ENCODE data around the gene LIPK. TPM values are rescaled to one million over a fixed set of nuclear protein-coding genes. Genes with fewer than 3 reads are reported as not detected.

Gene LIPK
- polyA plus RNA-seq, 1 of the 3 experiments (the other 2 are of a cell fraction) = not detected

DNA sequence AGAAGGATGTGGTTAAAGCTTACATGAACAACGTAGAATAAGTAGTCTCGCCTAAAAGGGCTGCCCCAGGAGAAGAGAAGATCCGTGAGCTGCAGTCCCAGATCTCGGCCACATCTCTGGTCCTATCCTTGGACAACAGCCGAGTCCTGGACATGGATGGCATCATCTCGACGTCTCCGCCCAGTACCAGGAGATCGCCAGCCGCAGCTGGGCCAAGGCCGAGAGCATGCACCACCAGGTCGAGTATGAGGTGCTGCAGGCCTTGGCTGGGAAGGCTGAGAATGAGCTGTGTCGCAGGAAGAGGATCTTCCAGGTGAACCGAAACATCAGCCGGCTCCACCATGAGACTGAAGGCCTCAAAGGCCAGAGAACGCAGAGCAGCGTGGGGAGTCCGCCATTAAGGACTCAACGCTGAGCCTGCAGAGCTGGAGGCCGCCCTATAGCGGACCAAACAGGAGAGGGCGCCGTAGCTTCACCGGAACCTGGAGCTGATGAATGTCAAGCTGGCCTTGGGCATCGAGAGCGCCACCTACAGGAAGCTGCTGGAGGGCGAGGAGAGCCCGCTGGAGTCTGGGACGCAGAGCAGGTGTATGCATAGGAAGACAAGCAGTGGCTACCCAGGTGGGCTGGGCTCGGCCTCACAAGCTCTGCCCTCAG lies 22.2 kb downstream of the LIPK start:
- H3K36me3 ChIP-seq (replicated peaks in 1 of 2; ENCODE audit: control insufficient read depth in 1 of 2, insufficient read depth in 2 of 2, low read length in 1 of 2) = no peaks in the 10 kb centered on the region
- no peak for DNase-seq
- no peaks in the 10 kb centered on the region for H3K9me2 ChIP-seq
- no peaks in the 10 kb centered on the region for H3F3A ChIP-seq (replicated peaks; ENCODE audit: insufficient read depth)
- no peak overlapping the region for H3K27ac ChIP-seq (ENCODE audit: low read depth in 2 of 2, low read length in 1 of 2)
- H2AFZ ChIP-seq (ENCODE audit: low read depth) = no peak overlapping the region
- no peaks in the 10 kb centered on the region for H3K79me2 ChIP-seq (ENCODE audit: insufficient read depth)
- peaks cover 0 to 5% of the 10 kb centered on the region in 2 experiments; a peak in 1 of 4 replicates for H3K4me1 ChIP-seq (ENCODE audit: control insufficient read depth in 1 of 2, insufficient read depth in 2 of 2, low read depth in 1 of 2, low read length in 1 of 2)
- no peak overlapping the region for H3K9ac ChIP-seq
- H3K27me3 ChIP-seq (ENCODE audit: insufficient read depth) = no peaks in the 10 kb centered on the region
- no peaks in the 10 kb centered on the region for H4K20me1 ChIP-seq (ENCODE audit: insufficient read depth)
- H3K9me3 ChIP-seq = no peaks in the 10 kb centered on the region
- H3K4me3 ChIP-seq (ENCODE audit: low read depth in 2 of 2, low read length in 1 of 2) = no peak overlapping the region
- CTCF ChIA-PET = interaction anchor here (0.6 to 1.7 kb wide), 10 partner anchors 9 to 163 kb away, joined by 3 to 7 read pairs (median 4); no protein-coding TSS in a partner anchor
- H3K4me2 ChIP-seq = no peak overlapping the region
- POLR2A ChIA-PET = no interaction called here
- no peak for TF ChIP-seq RXRA (IDR thresholded peaks at IDR 0.05; ENCODE audit: borderline replicate concordance, low read depth)
- TF ChIP-seq, protein P1, sequence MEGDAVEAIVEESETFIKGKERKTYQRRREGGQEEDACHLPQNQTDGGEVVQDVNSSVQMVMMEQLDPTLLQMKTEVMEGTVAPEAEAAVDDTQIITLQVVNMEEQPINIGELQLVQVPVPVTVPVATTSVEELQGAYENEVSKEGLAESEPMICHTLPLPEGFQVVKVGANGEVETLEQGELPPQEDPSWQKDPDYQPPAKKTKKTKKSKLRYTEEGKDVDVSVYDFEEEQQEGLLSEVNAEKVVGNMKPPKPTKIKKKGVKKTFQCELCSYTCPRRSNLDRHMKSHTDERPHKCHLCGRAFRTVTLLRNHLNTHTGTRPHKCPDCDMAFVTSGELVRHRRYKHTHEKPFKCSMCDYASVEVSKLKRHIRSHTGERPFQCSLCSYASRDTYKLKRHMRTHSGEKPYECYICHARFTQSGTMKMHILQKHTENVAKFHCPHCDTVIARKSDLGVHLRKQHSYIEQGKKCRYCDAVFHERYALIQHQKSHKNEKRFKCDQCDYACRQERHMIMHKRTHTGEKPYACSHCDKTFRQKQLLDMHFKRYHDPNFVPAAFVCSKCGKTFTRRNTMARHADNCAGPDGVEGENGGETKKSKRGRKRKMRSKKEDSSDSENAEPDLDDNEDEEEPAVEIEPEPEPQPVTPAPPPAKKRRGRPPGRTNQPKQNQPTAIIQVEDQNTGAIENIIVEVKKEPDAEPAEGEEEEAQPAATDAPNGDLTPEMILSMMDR (IDR thresholded peaks at IDR 0.05) = peak; percentile 43
- WGBS (ENCODE audit: low lambda C conversion rate) = 90% methylated on average over 26 of the region's 30 CpGs

DNA sequence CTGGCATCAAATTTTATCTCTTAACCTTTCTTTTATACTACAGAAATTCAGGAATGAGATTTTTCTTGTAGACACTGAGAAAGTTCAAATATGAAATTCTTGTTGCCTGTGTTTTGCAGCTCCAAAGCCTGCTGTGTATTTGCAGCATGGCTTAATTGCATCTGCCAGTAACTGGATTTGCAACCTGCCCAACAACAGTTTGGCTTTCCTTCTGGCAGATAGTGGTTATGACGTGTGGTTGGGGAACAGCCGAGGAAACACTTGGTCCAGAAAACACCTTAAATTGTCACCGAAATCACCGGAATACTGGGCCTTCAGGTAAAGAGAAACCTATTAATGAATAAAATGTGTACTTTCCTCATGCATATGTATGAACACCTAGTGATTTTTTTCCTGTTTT lies 24.8 kb downstream of the LIPK start:
- Histone ChIP-seq H3K27me3 (ENCODE audit: insufficient read depth) (no peaks in the 10 kb centered on the region), H3K27ac (ENCODE audit: low read depth in 2 of 2, low read length in 1 of 2) (no peak overlapping the region), H3K9ac (no peak overlapping the region), H3K4me2 (no peak overlapping the region), H3K79me2 (ENCODE audit: insufficient read depth) (no peaks in the 10 kb centered on the region), H3F3A (replicated peaks; ENCODE audit: insufficient read depth) (no peaks in the 10 kb centered on the region), H4K20me1 (ENCODE audit: insufficient read depth) (no peaks in the 10 kb centered on the region), H3K36me3 (replicated peaks in 1 of 2; ENCODE audit: control insufficient read depth in 1 of 2, insufficient read depth in 2 of 2, low read length in 1 of 2) (no peaks in the 10 kb centered on the region), H2AFZ (ENCODE audit: low read depth) (no peak overlapping the region), H3K9me2 (no peaks in the 10 kb centered on the region), H3K4me1 (ENCODE audit: control insufficient read depth in 1 of 2, insufficient read depth in 2 of 2, low read depth in 1 of 2, low read length in 1 of 2) (peaks cover 3 to 5% of the 10 kb centered on the region in 2 experiments; a peak in 2 of 4 replicates), H3K4me3 (ENCODE audit: low read depth in 2 of 2, low read length in 1 of 2) (no peak overlapping the region), H3K9me3 (no peaks in the 10 kb centered on the region)
- 93% methylated on average over 4 of the region's 4 CpGs for WGBS (ENCODE audit: low lambda C conversion rate)
- ChIA-PET POLR2A (no interaction called here), CTCF (interaction anchor here (0.6 kb wide), 1 partner anchor 8 kb away, joined by 3 read pairs; no protein-coding TSS in a partner anchor)
- DNase-seq = no peak
- no peak for TF ChIP-seq GATA2 (CRISPR knock-in tag; IDR thresholded peaks at IDR 0.05)
- TF ChIP-seq, protein P2, sequence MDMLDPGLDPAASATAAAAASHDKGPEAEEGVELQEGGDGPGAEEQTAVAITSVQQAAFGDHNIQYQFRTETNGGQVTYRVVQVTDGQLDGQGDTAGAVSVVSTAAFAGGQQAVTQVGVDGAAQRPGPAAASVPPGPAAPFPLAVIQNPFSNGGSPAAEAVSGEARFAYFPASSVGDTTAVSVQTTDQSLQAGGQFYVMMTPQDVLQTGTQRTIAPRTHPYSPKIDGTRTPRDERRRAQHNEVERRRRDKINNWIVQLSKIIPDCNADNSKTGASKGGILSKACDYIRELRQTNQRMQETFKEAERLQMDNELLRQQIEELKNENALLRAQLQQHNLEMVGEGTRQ (IDR thresholded peaks at IDR 0.05; ENCODE audit: borderline replicate concordance, low read depth, low read length) = no peak
- no peak for TF ChIP-seq NFIC (IDR thresholded peaks at IDR 0.05; ENCODE audit: borderline replicate concordance)
- no peak for TF ChIP-seq NRF1 (IDR thresholded peaks at IDR 0.05; ENCODE audit: low read depth, low read length)
- TF ChIP-seq SMC3 (IDR thresholded peaks at IDR 0.05; ENCODE audit: low read depth, low read length) = no peak
- no peak for TF ChIP-seq RFX5 (IDR thresholded peaks at IDR 0.05; ENCODE audit: low read length)
- TF ChIP-seq GABPA (IDR thresholded peaks at IDR 0.05; ENCODE audit: low read depth) = no peak
- TF ChIP-seq, protein P3, sequence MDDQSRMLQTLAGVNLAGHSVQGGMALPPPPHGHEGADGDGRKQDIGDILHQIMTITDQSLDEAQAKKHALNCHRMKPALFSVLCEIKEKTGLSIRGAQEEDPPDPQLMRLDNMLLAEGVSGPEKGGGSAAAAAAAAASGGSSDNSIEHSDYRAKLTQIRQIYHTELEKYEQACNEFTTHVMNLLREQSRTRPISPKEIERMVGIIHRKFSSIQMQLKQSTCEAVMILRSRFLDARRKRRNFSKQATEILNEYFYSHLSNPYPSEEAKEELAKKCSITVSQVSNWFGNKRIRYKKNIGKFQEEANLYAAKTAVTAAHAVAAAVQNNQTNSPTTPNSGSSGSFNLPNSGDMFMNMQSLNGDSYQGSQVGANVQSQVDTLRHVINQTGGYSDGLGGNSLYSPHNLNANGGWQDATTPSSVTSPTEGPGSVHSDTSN (IDR thresholded peaks at IDR 0.05) = no peak
- no peak for TF ChIP-seq RAD21 (IDR thresholded peaks at IDR 0.05; ENCODE audit: low read length)
- TF ChIP-seq TCF12 (IDR thresholded peaks at IDR 0.05) = no peak
- TF ChIP-seq ELF1 (IDR thresholded peaks at IDR 0.05) = no peak
- no peak for TF ChIP-seq FOXM1 (IDR thresholded peaks at IDR 0.05; ENCODE audit: low read depth)
- TF ChIP-seq, protein P4, sequence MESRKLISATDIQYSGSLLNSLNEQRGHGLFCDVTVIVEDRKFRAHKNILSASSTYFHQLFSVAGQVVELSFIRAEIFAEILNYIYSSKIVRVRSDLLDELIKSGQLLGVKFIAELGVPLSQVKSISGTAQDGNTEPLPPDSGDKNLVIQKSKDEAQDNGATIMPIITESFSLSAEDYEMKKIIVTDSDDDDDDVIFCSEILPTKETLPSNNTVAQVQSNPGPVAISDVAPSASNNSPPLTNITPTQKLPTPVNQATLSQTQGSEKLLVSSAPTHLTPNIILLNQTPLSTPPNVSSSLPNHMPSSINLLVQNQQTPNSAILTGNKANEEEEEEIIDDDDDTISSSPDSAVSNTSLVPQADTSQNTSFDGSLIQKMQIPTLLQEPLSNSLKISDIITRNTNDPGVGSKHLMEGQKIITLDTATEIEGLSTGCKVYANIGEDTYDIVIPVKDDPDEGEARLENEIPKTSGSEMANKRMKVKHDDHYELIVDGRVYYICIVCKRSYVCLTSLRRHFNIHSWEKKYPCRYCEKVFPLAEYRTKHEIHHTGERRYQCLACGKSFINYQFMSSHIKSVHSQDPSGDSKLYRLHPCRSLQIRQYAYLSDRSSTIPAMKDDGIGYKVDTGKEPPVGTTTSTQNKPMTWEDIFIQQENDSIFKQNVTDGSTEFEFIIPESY (IDR thresholded peaks at IDR 0.05; ENCODE audit: borderline replicate concordance, low read depth) = no peak
- TF ChIP-seq FOSL2 (IDR thresholded peaks at IDR 0.05; ENCODE audit: borderline replicate concordance, low read depth) = no peak
- no peak for TF ChIP-seq MEF2A (IDR thresholded peaks at IDR 0.05; ENCODE audit: borderline replicate concordance, low read depth)
- no peak for TF ChIP-seq TAF1 (IDR thresholded peaks at IDR 0.05; ENCODE audit: borderline replicate concordance, low read depth, low read length)
- no peak for TF ChIP-seq YY1 (IDR thresholded peaks at IDR 0.05; ENCODE audit: low read depth)
- no peak for TF ChIP-seq SIN3A (IDR thresholded peaks at IDR 0.05; ENCODE audit: borderline replicate concordance, low read depth, low read length)
- no peak for TF ChIP-seq TEAD4 (IDR thresholded peaks at IDR 0.05; ENCODE audit: borderline replicate concordance, insufficient read depth)
- TF ChIP-seq, protein P5, sequence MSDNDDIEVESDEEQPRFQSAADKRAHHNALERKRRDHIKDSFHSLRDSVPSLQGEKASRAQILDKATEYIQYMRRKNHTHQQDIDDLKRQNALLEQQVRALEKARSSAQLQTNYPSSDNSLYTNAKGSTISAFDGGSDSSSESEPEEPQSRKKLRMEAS (IDR thresholded peaks at IDR 0.05; ENCODE audit: low read depth) = no peak
